Neuron (in vitro differentiated cells): Measurements from ENCODE around the gene TBC1D3I.
"Not testable (repeated sequence)": the region's sequence is repeated elsewhere in the genome, so short reads cannot be mapped to it uniquely, and the experiment has no call there.

Experiments used
- H2AFZ ChIP-seq: one replicate; pipeline ENCODE4 v1.6.1; 2013; ENCODE audit warnings: low read depth, mild to moderate bottlenecking, inconsistent platforms, low read length, moderate library complexity
- H3K27me3 ChIP-seq: one replicate; pipeline ENCODE4 v1.6.1; 2013; ENCODE audit warnings: low read length; ENCODE audit not compliant: insufficient read depth
- H3K36me3 ChIP-seq: one replicate; pipeline ENCODE4 v1.6.1; 2013; ENCODE audit warnings: low read length; ENCODE audit not compliant: insufficient read depth
- H3K4me1 ChIP-seq: one replicate; pipeline ENCODE4 v1.6.1; 2013; ENCODE audit warnings: low read length; ENCODE audit not compliant: insufficient read depth
- H3K4me3 ChIP-seq: 2 replicates; pipeline ENCODE4 v1.5.1; 2013; ENCODE audit warnings: mild to moderate bottlenecking, low read length, moderate library complexity
- H3K9me3 ChIP-seq: one replicate; pipeline ENCODE4 v1.6.1; 2013; ENCODE audit warnings: low read length

The TBC1D3I gene

GRCh38 chr17:36213695-36214094, 50.7 kb downstream of the TBC1D3I start:
- H3K36me3 ChIP-seq, result no peaks in the 10 kb centered on the region
- peaks cover 7% of the 10 kb centered on the region for H3K4me1 ChIP-seq
- no peaks in the 10 kb centered on the region for H3K9me3 ChIP-seq
- no peaks in the 10 kb centered on the region for H3K27me3 ChIP-seq
- no peak overlapping the region for H2AFZ ChIP-seq
- H3K4me3 ChIP-seq, result no peak overlapping the region

- no peaks in the 10 kb centered on the region for H3K36me3 ChIP-seq
- peaks cover 7% of the 10 kb centered on the region for H3K4me1 ChIP-seq
- H3K9me3 ChIP-seq, result no peaks in the 10 kb centered on the region
- H2AFZ ChIP-seq, result no peak overlapping the region
- H3K4me3 ChIP-seq, result no peak overlapping the region
- no peaks in the 10 kb centered on the region for H3K27me3 ChIP-seq
Measured at GRCh38 chr17:36212966-36213365, 51.4 kb downstream of the TBC1D3I start.

GRCh38 chr17:36212272-36212605, 52.1 kb downstream of the TBC1D3I start:
- Histone ChIP-seq H3K4me1 (peaks cover 7% of the 10 kb centered on the region), H3K9me3 (no peaks in the 10 kb centered on the region), H3K4me3 (no peak overlapping the region), H3K27me3 (no peaks in the 10 kb centered on the region), H2AFZ (no peak overlapping the region), H3K36me3 (no peaks in the 10 kb centered on the region)

GRCh38 chr17:36211484-36212271, 52.7 kb downstream of the TBC1D3I start:
- H2AFZ ChIP-seq, H3K9me3 ChIP-seq, H3K4me3 ChIP-seq, H3K4me1 ChIP-seq, H3K27me3 ChIP-seq, H3K36me3 ChIP-seq: not testable (repeated sequence)

- H3K4me3 ChIP-seq, H3K27me3 ChIP-seq, H3K36me3 ChIP-seq, H3K9me3 ChIP-seq, H3K4me1 ChIP-seq, H2AFZ ChIP-seq: not testable (repeated sequence)
Measured at GRCh38 chr17:36210439-36211211, 53.7 kb downstream of the TBC1D3I start, which contains the start of gene CCL4L2. TSS of gene CCL4L2 (plus strand) at chr17:36211063.

- no peaks in the 10 kb centered on the region for H3K9me3 ChIP-seq
Measured at GRCh38 chr17:36209575-36209974, 54.8 kb downstream of the TBC1D3I start.

GRCh38 chr17:36207383-36207782, 57.0 kb downstream of the TBC1D3I start:
- not testable (repeated sequence) for H3K4me1 ChIP-seq, H3K9me3 ChIP-seq, H3K36me3 ChIP-seq, H3K4me3 ChIP-seq, H3K27me3 ChIP-seq, H2AFZ ChIP-seq

More at GRCh38 chr17:36209575-36209974, 54.8 kb downstream of the TBC1D3I start:
- H3K27me3 ChIP-seq, result no peaks in the 10 kb centered on the region
- H3K4me1 ChIP-seq, result peaks cover 7% of the 10 kb centered on the region
- H3K36me3 ChIP-seq, result no peaks in the 10 kb centered on the region
- H2AFZ ChIP-seq, result no peak overlapping the region
- H3K4me3 ChIP-seq, result no peak overlapping the region

- H3K4me3 ChIP-seq, H3K36me3 ChIP-seq, H3K27me3 ChIP-seq, H2AFZ ChIP-seq, H3K9me3 ChIP-seq, H3K4me1 ChIP-seq: not testable (repeated sequence)
Measured at GRCh38 chr17:36206486-36206821, 57.9 kb downstream of the TBC1D3I start.

GRCh38 chr17:36205637-36206485, 58.5 kb downstream of the TBC1D3I start:
- Histone ChIP-seq H3K27me3 (no peaks in the 10 kb centered on the region), H3K4me3 (no peak overlapping the region), H2AFZ (no peak overlapping the region), H3K36me3 (no peaks in the 10 kb centered on the region), H3K9me3 (no peaks in the 10 kb centered on the region), H3K4me1 (no peaks in the 10 kb centered on the region)

- H3K27me3 ChIP-seq, result no peaks in the 10 kb centered on the region
- H2AFZ ChIP-seq, result no peak overlapping the region
- no peaks in the 10 kb centered on the region for H3K9me3 ChIP-seq
- H3K4me3 ChIP-seq, result no peak overlapping the region
- H3K4me1 ChIP-seq, result no peaks in the 10 kb centered on the region
- H3K36me3 ChIP-seq, result no peaks in the 10 kb centered on the region
Measured at GRCh38 chr17:36204724-36205500, 59.5 kb downstream of the TBC1D3I start.
